NCI-H446 (cell line): ENCODE results near the gene STOX2.
"Not testable (repeated sequence)": the region's sequence is repeated elsewhere in the genome, so short reads cannot be mapped to it uniquely, and the experiment has no call there.

Experiments used
- DNase-seq, 2 experiments: peaks; one replicate each; lab custom pipeline; 2025; lab: John Stamatoyannopoulos, UW

Gene STOX2

GRCh38 chr4:183936574-183937345 is 31.7 kb downstream of the STOX2 start:
- DNase-seq, result no peak

DNA sequence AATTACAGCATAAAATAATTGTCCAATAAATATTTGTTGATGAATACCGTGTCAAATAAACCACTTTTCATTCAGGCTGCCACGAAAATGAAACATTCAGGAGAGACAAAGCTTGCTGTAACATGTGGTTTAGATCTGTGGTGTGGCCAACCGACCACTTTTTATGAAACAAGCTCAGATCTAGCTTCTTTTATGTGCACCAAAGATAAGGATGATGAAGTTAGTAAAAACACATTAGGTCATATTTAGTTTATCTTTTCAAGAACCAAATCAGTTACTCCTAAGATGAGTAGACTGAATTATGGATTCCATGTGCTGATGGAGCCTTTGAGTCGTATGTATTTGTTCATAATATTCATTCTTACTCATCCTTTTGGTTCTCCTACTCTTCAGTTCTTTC is 35.8 kb downstream of the STOX2 start:
- no peak for DNase-seq

- no peak for DNase-seq
Observed at GRCh38 chr4:183941964-183942363, 36.9 kb downstream of the STOX2 start.

- no peak for DNase-seq
Observed at GRCh38 chr4:183945741-183946140, 40.6 kb downstream of the STOX2 start.

- DNase-seq, result no peak
Observed at GRCh38 chr4:183950536-183950935, 45.4 kb downstream of the STOX2 start.

- DNase-seq, result not testable (repeated sequence)
Observed at GRCh38 chr4:183952652-183953051, 47.5 kb downstream of the STOX2 start.

GRCh38 chr4:183959319-183960045 is 54.4 kb downstream of the STOX2 start:
- no peak for DNase-seq

- DNase-seq, result peak in 1 of 2 experiments; percentile 35
Observed at GRCh38 chr4:183960046-183960420, 54.9 kb downstream of the STOX2 start.

DNA sequence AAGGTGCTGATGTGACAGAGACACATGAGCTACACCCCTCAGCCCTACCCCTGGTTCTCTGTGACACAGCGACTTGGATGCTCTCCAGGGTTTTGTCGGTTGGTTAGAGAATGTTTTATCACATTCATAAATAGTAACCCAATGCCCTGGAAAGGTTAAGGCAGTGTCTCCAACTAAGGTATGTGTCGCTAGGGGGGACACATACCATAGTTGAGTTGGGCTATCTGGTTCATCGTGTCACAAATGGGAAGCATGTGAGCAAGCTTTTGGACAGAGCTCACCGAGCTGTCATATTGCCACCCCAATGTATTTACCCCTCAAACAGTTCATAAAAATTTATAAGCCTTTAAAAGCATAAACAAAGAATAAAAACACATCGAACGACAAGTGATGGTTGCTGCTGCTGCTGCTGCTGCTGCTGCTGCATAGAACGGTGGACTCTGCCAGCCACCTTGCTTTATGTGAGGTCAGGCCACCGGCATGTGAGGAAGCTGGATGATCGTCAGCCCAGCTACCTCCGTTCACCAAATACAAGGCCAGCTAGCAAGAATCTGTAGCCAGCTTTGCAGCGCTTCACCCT is 55.9 kb downstream of the STOX2 start:
- DNase-seq, result no peak

DNA sequence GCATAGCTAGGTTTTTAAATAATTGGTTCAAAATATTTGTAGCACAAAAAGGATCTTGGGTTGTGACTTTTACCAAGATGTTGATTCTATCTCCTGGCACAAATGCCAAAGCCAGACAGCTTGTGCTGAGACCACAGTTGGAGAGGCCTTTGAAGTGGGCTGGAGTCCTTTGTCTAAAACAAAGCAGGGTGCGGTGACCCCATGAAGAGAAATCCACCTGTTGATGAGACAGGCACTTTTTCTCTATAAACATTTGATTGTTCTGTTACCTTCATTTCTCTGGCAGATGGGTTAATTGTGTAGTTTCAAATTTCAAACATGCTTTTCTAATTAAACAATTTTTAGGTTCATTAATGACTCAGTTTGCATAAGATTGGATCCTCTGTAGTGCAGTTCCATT is 56.7 kb downstream of the STOX2 start:
- DNase-seq, result no peak

DNA sequence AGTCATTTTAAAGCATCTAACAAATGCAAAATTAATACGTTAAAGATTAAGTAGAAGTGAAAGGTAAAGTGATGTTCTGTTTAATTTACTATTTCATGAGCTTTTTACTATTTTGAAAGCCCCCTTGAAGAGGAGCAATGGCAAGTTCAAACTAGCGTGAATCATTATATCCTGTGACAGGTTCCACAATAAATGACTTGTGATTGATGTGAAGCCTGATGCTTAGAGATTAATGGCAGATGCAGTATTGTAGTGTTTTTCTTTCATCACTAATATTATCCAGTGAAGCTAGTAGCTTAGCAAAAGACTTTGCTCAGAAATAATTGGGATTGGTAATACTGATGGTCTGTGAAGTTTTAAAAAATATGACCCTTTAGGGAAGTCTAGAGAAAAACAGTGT is 57.3 kb downstream of the STOX2 start:
- DNase-seq, result no peak

GRCh38 chr4:183966371-183966770 is 61.3 kb downstream of the STOX2 start:
- no peak for DNase-seq

- no peak for DNase-seq
Observed at GRCh38 chr4:183967266-183967665, 62.2 kb downstream of the STOX2 start.

DNA sequence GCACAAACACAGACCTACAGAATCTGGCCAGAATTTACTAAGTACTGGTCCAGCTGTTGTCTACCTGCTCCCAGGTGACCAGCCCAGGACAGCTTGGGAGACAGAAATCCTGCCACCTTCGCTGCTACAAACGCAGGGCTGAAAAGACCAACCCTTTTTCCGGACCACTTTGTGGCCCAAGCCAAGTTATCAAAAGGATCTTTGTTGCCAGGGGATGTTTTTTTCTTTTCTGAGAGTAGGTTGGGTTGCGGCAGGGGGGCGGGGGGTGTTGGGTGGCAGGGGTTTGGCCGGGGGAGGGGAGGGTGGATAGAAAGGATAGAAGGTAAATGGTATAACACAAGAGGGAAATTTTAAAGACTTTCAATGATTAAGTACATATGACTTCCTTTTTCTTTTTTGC is 63.4 kb downstream of the STOX2 start:
- no peak for DNase-seq

DNA sequence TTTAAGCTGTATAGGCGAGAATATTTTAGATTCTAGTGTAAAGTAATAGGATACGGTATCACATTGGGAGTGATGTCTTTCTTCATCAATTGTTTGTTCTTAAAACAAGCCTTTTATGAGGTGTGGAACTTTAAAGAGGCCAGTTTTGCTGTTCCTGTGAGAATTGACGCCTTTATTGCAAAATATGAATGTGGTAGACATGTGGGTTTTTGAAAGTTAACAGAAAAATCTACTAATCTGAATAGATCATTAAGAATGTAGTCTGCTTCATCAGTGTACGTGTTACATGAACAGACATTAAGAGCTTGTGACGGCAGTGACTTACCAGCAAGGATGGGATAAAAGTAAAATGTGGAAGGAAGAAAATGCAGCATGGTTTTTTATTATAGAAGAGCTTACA is 63.8 kb downstream of the STOX2 start:
- no peak for DNase-seq

DNA sequence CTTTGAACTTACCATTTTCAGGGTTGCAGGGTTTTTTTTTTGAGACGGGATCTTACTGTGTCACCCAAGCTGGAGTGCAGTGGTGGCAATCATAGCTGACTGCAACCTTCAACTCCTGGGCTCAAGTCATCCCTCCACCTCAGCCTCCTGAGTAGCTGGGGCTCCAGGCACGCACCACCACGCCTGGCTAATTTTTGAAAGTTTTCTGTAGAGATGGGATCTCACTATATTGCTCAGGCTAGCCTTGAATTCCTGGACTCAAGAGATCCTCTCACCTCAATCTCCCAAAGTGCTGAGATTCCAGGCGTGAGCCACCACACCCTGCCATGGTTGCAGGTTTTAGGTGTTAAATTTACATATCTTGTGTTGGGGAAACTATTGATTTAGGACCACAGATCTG is 64.5 kb downstream of the STOX2 start:
- DNase-seq, result no peak

DNA sequence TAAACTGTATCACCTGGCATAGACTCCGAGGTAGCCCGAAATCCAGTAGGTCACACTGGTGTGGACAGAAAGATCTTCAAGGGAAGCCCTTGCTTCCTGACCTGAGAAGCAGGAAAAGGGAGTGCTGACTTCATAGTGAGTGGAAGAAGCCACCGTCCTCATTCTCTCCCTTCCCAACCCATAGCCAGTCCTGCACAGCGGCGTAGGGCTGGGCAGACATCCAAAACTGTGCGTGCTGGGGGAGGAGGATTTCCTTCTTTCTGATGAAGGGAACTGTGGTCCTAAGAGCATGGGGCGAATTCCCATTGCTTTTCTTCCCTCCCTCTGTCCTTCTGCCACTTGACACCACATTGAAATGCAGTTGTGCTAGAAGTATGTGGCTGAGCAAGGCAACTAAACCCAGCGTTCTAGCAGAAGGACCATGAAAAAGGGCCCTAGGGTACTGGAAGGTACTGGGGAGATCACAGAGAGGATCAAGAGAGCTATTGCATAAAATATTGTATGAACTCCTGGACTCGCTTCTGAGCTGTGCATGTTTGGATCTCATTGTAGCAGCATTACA is 66.9 kb downstream of the STOX2 start:
- no peak for DNase-seq

DNA sequence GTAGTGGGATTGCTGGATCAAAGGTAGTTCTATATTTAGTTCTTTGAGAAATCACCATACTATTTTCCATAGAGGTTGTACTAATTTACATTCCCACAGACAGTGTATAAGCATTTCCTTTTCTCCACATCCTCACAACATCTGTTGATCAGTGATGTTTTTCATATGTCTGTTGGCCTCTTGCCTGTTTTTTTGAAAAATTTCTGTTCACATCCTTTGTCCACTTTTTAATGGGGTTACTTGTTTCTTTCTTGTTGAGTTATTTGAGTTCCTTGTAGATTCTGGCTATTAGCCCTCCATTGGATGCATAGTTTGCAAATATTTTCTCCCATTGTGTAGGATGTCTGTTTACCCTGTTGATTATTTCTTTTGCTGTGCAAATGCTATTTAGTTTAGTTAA is 72.6 kb downstream of the STOX2 start:
- DNase-seq, result no peak

- DNase-seq, result no peak
Observed at GRCh38 chr4:183984566-183984965, 79.5 kb downstream of the STOX2 start.

GRCh38 chr4:183985786-183986185 is 80.7 kb downstream of the STOX2 start:
- DNase-seq, result no peak

DNA sequence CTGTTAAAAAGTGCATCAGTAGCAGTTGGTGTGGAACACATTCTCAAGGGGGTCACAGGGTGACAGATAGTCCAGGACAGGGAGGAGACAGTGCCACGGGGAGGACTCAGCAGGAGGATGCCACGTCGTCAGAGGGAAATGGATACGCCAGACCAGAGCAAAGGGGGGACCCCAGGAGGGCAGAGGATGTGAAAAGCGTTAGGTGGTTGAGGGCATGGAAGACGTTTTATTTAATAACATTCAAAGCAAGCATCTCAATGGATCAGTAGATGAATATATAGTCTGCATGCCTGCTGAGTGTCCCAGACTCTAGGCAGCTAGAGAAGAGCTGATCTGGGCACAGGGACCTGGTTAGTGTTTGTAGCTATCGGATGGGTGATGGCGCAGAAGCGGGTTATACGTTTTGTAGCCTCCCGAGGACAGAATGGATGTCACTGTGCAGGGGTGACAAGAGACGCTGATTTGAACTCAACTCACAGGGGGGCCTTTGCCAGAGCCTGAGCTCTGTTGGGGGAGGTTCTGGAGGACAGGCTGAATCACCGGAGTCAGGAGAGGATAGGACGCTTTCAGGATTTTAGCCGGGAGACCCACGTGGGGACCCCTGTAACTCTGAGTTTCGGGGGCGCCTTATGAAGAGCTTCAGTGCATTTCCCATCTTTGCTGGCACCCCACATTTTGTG is 81.3 kb downstream of the STOX2 start:
- DNase-seq, result no peak
